ENCODE results near the gene FOXK1. TPM values are rescaled to one million over a fixed set of nuclear protein-coding genes. Genes with fewer than 3 reads are reported as not detected.

FOXK1 gene
- total and polyA plus RNA-seq, 12 donors, result 4.8 to 63.1 (median 36.1) TPM

GRCh38 chr7:4754433-4755010 lies 72.4 kb downstream of the FOXK1 start:
- Histone ChIP-seq H3K9me3 (replicated peaks in 1 of 3) (no peaks in the 10 kb centered on the region), H3K27me3 (no peaks in the 10 kb centered on the region), H3K4me3 (no peak overlapping the region), H3K4me1 (replicated peaks in 1 of 2) (no peaks in the 10 kb centered on the region), H3K27ac (no peak overlapping the region), H3K36me3 (replicated peaks in 1 of 2) (peaks cover 0 to 53% of the 10 kb centered on the region in 2 donors)
- TF ChIP-seq CTCF (IDR thresholded peaks at IDR 0.05) (no peak), POLR2A (IDR thresholded peaks at IDR 0.05) (no peak)
- 78 to 90% (median 84%) methylated on average over 15 to 36 of the region's 36 CpGs for WGBS, 4 donors
- DNase-seq, result no peak
- intact Hi-C loops (cut with DNase I), result loop anchor here in 1 of 2 donors (5.0 kb wide), 1 partner anchor 72 kb away; the partner anchor contains the start of gene FOXK1

GRCh38 chr7:4755045-4755444 lies 73.0 kb downstream of the FOXK1 start:
- TF ChIP-seq CTCF (IDR thresholded peaks at IDR 0.05) (no peak), POLR2A (IDR thresholded peaks at IDR 0.05) (no peak)
- Histone ChIP-seq H3K36me3 (replicated peaks in 1 of 2) (peaks cover 0 to 58% of the 10 kb centered on the region in 2 donors), H3K27me3 (no peaks in the 10 kb centered on the region), H3K27ac (no peak overlapping the region), H3K9me3 (replicated peaks in 1 of 3) (no peaks in the 10 kb centered on the region), H3K4me3 (no peak overlapping the region), H3K4me1 (replicated peaks in 1 of 2) (no peaks in the 10 kb centered on the region)
- no peak for DNase-seq
- WGBS, 4 donors, result 88 to 91% (median 90%) methylated on average over 10 to 24 of the region's 24 CpGs
- intact Hi-C loops (cut with DNase I), result no loop called here

- Histone ChIP-seq H3K4me3 (no peak overlapping the region), H3K27ac (no peak overlapping the region), H3K27me3 (no peaks in the 10 kb centered on the region), H3K36me3 (replicated peaks in 1 of 2) (peaks cover 0 to 89% of the 10 kb centered on the region in 2 donors), H3K4me1 (replicated peaks in 1 of 2) (no peaks in the 10 kb centered on the region), H3K9me3 (replicated peaks in 1 of 3) (no peaks in the 10 kb centered on the region)
- WGBS, 4 donors, result 88 to 95% (median 93%) methylated on average over 13 to 19 of the region's 19 CpGs
- no peak for DNase-seq
- intact Hi-C loops (cut with DNase I), result no loop called here
- TF ChIP-seq CTCF (IDR thresholded peaks at IDR 0.05) (no peak), POLR2A (IDR thresholded peaks at IDR 0.05) (no peak)
Observed at GRCh38 chr7:4758111-4758510, 76.0 kb downstream of the FOXK1 start.

- intact Hi-C loops (cut with DNase I), result no loop called here
- WGBS, 4 donors, result 91 to 95% (median 94%) methylated on average over 23 to 29 of the region's 29 CpGs
Observed at GRCh38 chr7:4758791-4759190, 76.7 kb downstream of the FOXK1 start.

More at GRCh38 chr7:4758791-4759190, 76.7 kb downstream of the FOXK1 start:
- H3K36me3 ChIP-seq (replicated peaks in 1 of 2), result peaks cover 0 to 96% of the 10 kb centered on the region in 2 donors
- H3K4me1 ChIP-seq (replicated peaks in 1 of 2), result no peaks in the 10 kb centered on the region
- no peak overlapping the region for H3K27ac ChIP-seq
- H3K27me3 ChIP-seq, result no peaks in the 10 kb centered on the region
- DNase-seq, result no peak
- TF ChIP-seq POLR2A (IDR thresholded peaks at IDR 0.05) (no peak), CTCF (IDR thresholded peaks at IDR 0.05) (no peak)
- H3K4me3 ChIP-seq, result no peak overlapping the region
- H3K9me3 ChIP-seq (replicated peaks in 1 of 3), result no peaks in the 10 kb centered on the region

Data from adrenal gland (tissue), 12 donors.